G401.6 (cell line): ENCODE results near the gene SMAP1.
"Not testable (repeated sequence)": the region's sequence is repeated elsewhere in the genome, so short reads cannot be mapped to it uniquely, and the experiment has no call there.

ENCODE experiments used
- FAIRE-seq: peaks from 2 replicates; lab custom pipeline; 2012; peaks lifted over from hg19 to GRCh38; lab: Jason Lieb, UNC

Gene SMAP1

GRCh38 chr6:70684794-70685493 is 17.3 kb downstream of the SMAP1 start:
- FAIRE-seq: no peak

GRCh38 chr6:70685494-70686180 is 18.0 kb downstream of the SMAP1 start:
- FAIRE-seq: no peak

GRCh38 chr6:70686548-70687133 is 19.0 kb downstream of the SMAP1 start:
- peak; percentile 96 for FAIRE-seq

DNA sequence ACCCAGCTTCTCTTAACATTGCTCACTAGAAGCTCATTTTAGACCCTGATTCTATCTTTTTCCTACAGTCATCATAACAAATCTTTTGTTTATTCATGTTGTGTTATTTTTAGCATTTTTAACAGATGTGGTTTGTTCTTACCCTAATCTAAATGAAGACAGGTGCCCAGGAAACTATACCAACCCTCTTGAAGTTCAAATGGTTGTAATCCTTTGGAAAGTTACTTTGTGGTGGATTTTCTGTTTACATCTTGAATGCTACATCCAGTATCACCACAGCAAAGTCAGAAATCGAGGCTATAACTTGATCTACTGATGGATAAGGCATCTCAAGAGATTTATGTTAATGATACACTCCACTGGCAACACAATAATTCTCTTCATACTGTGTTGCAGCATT is 26.2 kb downstream of the SMAP1 start:
- FAIRE-seq: no peak

DNA sequence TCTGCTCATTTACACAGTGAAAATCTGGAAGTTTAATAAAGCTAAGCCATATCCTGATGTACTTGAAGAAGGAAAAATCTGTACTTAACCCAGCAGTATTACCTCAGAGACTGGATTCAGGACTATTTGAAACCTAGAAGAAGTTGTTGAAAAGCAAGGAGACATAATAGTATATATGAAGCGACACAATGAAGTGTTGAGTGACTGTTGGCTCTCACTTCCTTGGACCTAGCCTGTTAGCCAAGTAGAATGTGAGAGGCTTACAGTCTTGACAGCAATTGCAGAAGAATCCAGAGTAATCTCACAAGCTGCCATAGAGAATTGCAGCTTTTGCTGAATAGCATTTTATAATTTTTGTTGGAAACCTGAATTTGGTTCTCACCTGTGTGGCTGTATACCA is 26.7 kb downstream of the SMAP1 start:
- FAIRE-seq: no peak

DNA sequence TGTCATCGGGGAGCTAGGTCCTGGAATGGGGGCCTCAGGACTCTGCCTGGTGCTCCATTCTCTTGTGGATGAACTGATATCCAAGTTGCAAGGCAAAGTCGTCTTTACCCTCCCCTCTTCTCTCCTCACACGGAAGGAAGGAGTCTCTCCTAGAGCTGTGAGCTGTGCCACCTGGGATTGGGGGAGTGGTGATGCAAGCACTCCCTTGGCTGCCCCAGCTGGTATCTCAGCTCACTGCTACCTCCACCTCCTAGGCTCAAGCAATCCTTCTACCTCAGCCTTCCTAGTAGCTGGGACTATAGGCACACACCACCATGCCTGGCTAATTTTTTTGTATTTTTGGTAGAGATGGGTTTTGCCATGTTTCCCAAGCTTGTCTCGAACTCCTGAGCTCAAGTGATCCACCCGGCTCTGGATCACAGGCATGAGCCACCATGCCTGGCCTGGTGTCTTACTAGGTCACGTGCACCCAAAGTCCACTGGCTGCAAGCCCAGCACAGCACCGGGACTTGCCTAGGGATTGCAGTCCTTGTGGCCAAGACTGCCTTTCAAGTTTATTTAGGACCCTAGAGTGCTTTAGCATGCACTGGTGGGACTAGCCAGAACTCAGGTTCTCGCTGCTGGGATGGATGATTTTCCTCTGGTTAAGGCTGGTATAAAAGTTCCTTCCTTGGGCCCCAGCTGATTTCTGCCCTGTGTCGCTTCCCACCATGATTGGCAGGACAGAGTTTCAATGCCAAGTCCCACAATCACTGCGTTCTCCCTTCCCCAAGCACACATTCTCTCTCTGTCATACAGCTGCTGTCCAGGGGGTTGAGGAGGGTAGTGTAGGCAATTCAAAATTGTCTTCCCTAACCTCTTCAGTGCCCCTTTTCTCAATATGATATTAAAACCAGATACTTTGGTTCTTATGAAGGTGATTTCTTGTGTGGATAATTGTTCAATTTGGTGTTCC is 33.5 kb downstream of the SMAP1 start:
- FAIRE-seq: no peak

DNA sequence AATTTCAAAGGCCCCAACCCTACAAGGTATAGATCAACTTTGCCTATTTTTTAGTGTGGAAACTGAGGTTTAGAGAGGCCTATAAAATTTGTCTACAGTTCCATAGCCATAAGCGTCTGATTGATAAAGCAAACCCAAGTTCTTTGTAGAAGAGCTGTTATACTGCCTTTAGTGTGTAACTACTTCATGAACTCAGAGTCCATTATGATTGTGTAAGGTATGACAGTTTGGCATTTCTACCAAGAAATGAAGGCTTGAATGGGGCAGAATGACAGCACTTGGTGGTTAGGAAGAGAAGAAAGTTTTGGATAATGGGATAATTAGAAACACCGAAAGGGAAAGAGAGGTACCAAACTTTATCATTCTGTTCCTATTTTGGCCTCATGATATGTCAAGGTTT is 38.1 kb downstream of the SMAP1 start:
- FAIRE-seq: no peak

- FAIRE-seq: peak; percentile 97
Observed at GRCh38 chr6:70706491-70707123, 38.9 kb downstream of the SMAP1 start.

- no peak for FAIRE-seq
Observed at GRCh38 chr6:70707893-70708292, 40.2 kb downstream of the SMAP1 start.

- peak; percentile 28 for FAIRE-seq
Observed at GRCh38 chr6:70708448-70708847, 40.8 kb downstream of the SMAP1 start.

- FAIRE-seq: no peak
Observed at GRCh38 chr6:70709826-70710225, 42.1 kb downstream of the SMAP1 start.

GRCh38 chr6:70714716-70715257 is 47.1 kb downstream of the SMAP1 start:
- FAIRE-seq: no peak

DNA sequence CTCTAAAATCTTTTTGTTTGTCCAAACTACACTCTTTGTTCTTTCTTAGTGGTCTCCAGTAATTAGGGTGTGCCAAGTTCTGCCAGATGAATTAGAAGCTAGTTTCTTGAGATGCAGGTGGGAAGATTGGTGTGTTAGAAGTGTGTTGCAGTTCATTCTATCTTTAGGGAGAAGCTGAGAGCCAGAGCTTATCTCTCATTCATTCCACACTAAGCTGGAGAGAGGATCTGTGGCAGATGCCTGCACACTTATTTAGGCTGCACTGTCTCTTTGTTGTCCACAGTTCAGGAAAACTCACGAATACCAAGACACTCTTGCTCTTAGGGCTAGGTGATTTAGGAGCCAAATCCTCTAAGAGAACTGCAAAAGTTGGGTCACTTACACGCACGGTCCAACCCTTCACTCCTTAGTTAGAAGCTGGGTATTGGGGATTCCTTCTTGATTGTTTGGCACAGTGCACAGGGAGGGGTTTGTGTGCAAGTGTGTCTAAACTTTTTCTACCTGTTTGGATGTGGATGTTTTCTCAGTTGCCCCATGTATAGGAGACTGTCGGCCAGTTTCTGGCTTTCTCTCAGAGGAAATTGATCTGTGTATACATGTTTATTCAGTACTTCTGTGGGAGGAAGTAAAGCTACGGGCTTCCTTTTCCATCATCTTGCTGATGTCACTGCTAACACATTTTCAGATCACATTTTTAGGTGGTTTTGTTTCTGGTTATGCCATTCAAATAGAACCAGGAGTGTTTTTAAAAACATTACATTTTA is 49.5 kb downstream of the SMAP1 start:
- no peak for FAIRE-seq

DNA sequence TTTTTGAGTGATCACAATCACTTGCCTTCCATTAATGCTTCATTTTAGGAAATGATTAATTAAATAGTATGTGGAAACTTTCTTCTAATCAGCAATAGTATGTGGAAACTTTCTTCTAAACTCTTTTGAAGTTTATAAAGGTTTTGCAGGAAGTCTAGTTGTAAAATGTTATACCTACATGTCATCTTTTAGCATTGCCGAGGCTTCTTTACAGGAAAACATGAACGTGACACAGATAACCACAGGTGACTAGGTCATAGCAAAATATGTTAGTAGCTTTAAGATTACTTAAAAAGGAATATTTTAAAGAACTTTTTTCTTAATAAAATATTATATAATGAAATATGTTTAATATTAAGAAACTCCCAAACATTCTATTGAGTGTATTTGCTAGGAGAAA is 56.8 kb downstream of the SMAP1 start:
- FAIRE-seq: peak; percentile 67

DNA sequence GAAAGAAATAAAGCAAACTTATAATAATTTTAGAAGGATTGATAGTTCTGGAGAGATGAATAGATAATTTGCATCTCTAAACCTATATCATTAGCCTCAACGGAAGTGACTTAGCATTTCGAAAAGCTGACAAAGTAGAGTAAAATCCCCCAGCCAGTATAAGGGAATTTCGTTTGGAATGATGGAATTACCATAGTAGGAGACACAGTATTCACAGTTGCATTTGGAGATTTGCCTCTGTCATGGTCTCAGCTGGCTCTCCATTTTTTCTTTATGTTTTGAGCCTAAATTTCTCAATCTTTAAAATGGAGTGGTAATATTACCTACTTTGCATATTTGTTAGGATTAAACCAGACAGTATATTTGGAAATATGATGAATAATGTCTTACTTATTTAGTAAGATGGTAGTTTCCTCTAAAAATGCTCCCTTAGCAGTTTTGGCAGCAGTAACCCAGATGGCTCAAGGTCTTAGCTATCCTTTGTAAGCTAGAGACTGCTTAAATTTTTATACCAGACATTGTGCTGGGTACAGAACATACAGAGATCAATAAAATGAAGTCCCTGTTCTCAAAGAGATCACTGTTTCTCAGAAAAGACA is 58.2 kb downstream of the SMAP1 start:
- no peak for FAIRE-seq

GRCh38 chr6:70734381-70734780 is 66.7 kb downstream of the SMAP1 start:
- no peak for FAIRE-seq

DNA sequence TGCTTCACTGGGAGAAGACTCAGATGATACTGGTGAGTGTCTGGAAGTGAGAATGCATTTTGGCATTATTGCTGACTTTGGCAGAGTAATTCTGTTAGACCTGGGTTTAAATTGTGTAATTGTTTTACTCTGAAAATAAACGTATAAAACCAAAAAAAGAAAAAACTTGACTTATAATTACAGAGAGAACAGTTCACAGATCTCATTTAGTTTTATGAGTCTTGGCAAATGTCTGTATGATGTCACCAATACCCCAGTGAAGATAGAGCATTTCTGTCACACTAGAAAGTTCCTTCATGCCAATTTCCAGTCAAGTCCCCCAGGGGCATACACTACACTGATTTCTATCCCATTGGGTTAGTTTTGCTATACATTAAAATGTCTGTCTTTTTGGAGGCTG is 67.3 kb downstream of the SMAP1 start:
- FAIRE-seq: no peak

DNA sequence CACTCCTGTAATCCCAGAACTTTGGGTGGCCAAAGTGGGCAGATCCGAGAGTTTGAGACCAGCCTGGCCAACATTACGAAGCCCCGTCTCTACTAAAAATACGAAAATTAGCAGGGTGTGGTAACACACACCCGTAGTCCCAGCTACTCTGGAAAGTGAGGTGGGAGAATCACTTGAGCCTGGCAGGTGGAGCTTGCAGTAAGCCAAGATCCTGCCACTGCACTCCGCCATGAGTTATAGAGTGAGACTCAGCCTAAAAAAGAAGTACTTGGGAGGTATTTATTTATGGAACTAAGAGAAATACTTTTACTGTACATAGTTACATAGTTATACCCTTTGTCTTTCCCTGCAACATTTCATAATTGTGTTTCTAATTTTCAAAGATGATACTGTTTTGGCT is 67.8 kb downstream of the SMAP1 start:
- FAIRE-seq: no peak

- no peak for FAIRE-seq
Observed at GRCh38 chr6:70738028-70738427, 70.3 kb downstream of the SMAP1 start.

DNA sequence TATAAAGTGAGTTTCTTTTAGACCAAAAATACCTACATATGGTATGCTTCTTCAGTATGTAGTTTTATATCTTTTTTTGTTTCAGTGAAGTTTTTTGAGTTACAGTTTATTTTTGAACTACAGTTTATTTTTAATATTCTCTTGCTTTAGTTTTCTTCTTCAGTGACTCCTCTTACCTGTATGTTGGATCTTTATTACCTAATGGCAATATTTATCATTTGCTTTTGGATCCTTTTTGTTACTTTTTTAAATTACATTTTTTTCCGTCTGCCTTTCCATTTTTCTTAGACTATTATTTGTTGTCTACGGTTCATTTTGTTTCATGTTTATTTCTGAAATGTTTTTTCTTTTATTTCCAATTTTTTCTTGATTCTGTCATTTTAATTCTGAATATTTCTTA is 71.9 kb downstream of the SMAP1 start:
- FAIRE-seq: peak; percentile 83

- FAIRE-seq: not testable (repeated sequence)
Observed at GRCh38 chr6:70740746-70741145, 73.1 kb downstream of the SMAP1 start.
